HepG2 (cell line): ENCODE data around the gene POLG2. TPM values are rescaled to one million over a fixed set of nuclear protein-coding genes. Genes with fewer than 3 reads are reported as not detected.

Experiments
- CERS6 ChIP-seq: sonication (generic); formaldehyde crosslinking; IDR thresholded peaks from 2 replicates; pipeline ENCODE4 v1.5.0; 2020; ENCODE audit warnings: missing genetic modification reagents
- CHCHD3 ChIP-seq: sonication (generic); formaldehyde crosslinking; IDR thresholded peaks from 2 replicates; pipeline ENCODE4 v1.8.0; 2022; ENCODE audit warnings: mild to moderate bottlenecking, missing genetic modification reagents, moderate library complexity
- FOXJ3 ChIP-seq: sonication (generic); formaldehyde crosslinking; IDR thresholded peaks from 2 replicates; pipeline ENCODE4 v1.4.0; 2020; ENCODE audit warnings: missing genetic modification reagents, mild to moderate bottlenecking, borderline replicate concordance
- FOXP1 ChIP-seq, 2 experiments: fragments of 450-650 bp in 1 of 2; IDR thresholded peaks; 2 replicates each; pipeline ENCODE4 v1.6.1; 2017 to 2018; ENCODE audit warnings: antibody characterized with exemption in 1 of 2
- MEF2D ChIP-seq: sonication (generic); formaldehyde crosslinking; IDR thresholded peaks from 2 replicates; pipeline ENCODE4 v1.5.1; 2020; ENCODE audit warnings: mild to moderate bottlenecking, missing genetic modification reagents
- MXI1 ChIP-seq: IDR thresholded peaks from 3 replicates; pipeline ENCODE4 v1.6.1; 2012; ENCODE audit warnings: low read depth, low read length, inconsistent platforms, borderline replicate concordance
- NFE2 ChIP-seq: sonication (generic); formaldehyde crosslinking; IDR thresholded peaks from 2 replicates; pipeline ENCODE4 v1.4.0; 2020; ENCODE audit warnings: missing genetic modification reagents
- NKX3-1 ChIP-seq: sonication (generic); formaldehyde crosslinking; IDR thresholded peaks from 2 replicates; pipeline ENCODE4 v1.5.0; 2020; ENCODE audit warnings: missing genetic modification reagents
- PRPF4 ChIP-seq: fragments of 200-400 bp; formaldehyde crosslinking; IDR thresholded peaks from 2 replicates; pipeline ENCODE4 v1.6.1; 2016; ENCODE audit warnings: low read length, low read depth; ENCODE audit not compliant: poor library complexity, severe bottlenecking
- RNF2 ChIP-seq: fragments of 450-650 bp; conservative IDR thresholded peaks from 2 replicates; pipeline ENCODE4 v1.6.1; 2016; ENCODE audit warnings: low read depth
- SNAPC4 ChIP-seq: sonication (generic); formaldehyde crosslinking; IDR thresholded peaks from 2 replicates; pipeline ENCODE4 v1.4.0; 2020; ENCODE audit warnings: mild to moderate bottlenecking, missing genetic modification reagents
- SRSF9 ChIP-seq: fragments of 200-400 bp; formaldehyde crosslinking; IDR thresholded peaks from 2 replicates; pipeline ENCODE4 v1.6.1; 2018; ENCODE audit warnings: borderline replicate concordance, mild to moderate bottlenecking, low read depth, low read length; ENCODE audit not compliant: insufficient read depth, poor library complexity, severe bottlenecking
- ZBTB39 ChIP-seq: sonication (generic); formaldehyde crosslinking; IDR thresholded peaks from 2 replicates; pipeline ENCODE4 v1.5.0; 2020; ENCODE audit warnings: missing genetic modification reagents
- ZC3H13 ChIP-seq: sonication (generic); formaldehyde crosslinking; IDR thresholded peaks from 2 replicates; pipeline ENCODE4 v1.8.1; 2023; ENCODE audit warnings: mild to moderate bottlenecking, missing genetic modification reagents, moderate library complexity
- ZNF614 ChIP-seq: IDR thresholded peaks from 2 replicates; pipeline ENCODE4 v1.6.1; 2018; ENCODE audit warnings: missing biosample characterization, missing genetic modification reagents, inconsistent platforms, borderline replicate concordance
- ZSCAN31 ChIP-seq: sonication (generic); formaldehyde crosslinking; IDR thresholded peaks from 2 replicates; pipeline ENCODE4 v1.5.0; 2020; ENCODE audit warnings: low read depth, mild to moderate bottlenecking, missing genetic modification reagents
- polyA plus RNA-seq, 8 experiments: library from polyadenylated mRNA; depleted of rRNA in 3 of 8; stranded (reverse) in 7 of 8; unstranded in 1 of 8; fragments of >200 nt; fragmentation: Illumina TruSeq in 4 of 8; extraction: Trizol in 4 of 8; gene quantifications; 2 replicates each; pipeline versions ENCODE4 v1.2.1 to v1.2.3, GENCODE V29; 2011 to 2016; ENCODE audit warnings: low read depth in 4 of 8, missing spikeins in 1 of 8, mixed read lengths in 1 of 8; ENCODE audit not compliant: insufficient read depth in 1 of 8
- total RNA-seq, 5 experiments: library from RNA; depleted of rRNA; stranded (reverse); fragments of >200 nt; fragmentation: Illumina TruSeq; extraction: Trizol; gene quantifications; 2 replicates each; pipeline ENCODE4 v1.2.3, GENCODE V29; 2016; ENCODE audit warnings: low read depth in 1 of 5
- TF ChIP-seq, protein P1 (sequence below): sonication (generic); formaldehyde crosslinking; IDR thresholded peaks from 2 replicates; pipeline ENCODE4 v1.4.0; 2020; ENCODE audit warnings: mild to moderate bottlenecking, missing genetic modification reagents, borderline replicate concordance

The POLG2 gene
- total and polyA plus RNA-seq, 2 of the 13 experiments (the other 11 are each of a cell fraction or from before 2014, with no cell fraction given): 21.1 to 25.5 TPM

- TF ChIP-seq FOXP1 (IDR thresholded peaks at IDR 0.05) (no peak), FOXP1 (CRISPR knock-in tag; IDR thresholded peaks at IDR 0.05) (no peak), ZSCAN31 (CRISPR knock-in tag) (no peak), ZC3H13 (CRISPR knock-in tag) (no peak; the same call in 1 of the 2 replicates), NKX3-1 (CRISPR knock-in tag) (peak; percentile 61; the same call in 1 of the 2 replicates), PRPF4 (no peak), ZBTB39 (CRISPR knock-in tag) (peak; percentile 93; the same call in 1 of the 2 replicates), CHCHD3 (CRISPR knock-in tag) (peak; percentile 24; the same call in 1 of the 2 replicates), CERS6 (CRISPR knock-in tag) (no peak), MXI1 (no peak; the same call in 2 of the 3 replicates), FOXJ3 (CRISPR knock-in tag) (no peak), NFE2 (no peak), RNF2 (no peak), MEF2D (CRISPR knock-in tag) (no peak; the same call in 1 of the 2 replicates), ZNF614 (no peak), SNAPC4 (CRISPR knock-in tag) (no peak), SRSF9 (no peak)
- TF ChIP-seq, protein P1, sequence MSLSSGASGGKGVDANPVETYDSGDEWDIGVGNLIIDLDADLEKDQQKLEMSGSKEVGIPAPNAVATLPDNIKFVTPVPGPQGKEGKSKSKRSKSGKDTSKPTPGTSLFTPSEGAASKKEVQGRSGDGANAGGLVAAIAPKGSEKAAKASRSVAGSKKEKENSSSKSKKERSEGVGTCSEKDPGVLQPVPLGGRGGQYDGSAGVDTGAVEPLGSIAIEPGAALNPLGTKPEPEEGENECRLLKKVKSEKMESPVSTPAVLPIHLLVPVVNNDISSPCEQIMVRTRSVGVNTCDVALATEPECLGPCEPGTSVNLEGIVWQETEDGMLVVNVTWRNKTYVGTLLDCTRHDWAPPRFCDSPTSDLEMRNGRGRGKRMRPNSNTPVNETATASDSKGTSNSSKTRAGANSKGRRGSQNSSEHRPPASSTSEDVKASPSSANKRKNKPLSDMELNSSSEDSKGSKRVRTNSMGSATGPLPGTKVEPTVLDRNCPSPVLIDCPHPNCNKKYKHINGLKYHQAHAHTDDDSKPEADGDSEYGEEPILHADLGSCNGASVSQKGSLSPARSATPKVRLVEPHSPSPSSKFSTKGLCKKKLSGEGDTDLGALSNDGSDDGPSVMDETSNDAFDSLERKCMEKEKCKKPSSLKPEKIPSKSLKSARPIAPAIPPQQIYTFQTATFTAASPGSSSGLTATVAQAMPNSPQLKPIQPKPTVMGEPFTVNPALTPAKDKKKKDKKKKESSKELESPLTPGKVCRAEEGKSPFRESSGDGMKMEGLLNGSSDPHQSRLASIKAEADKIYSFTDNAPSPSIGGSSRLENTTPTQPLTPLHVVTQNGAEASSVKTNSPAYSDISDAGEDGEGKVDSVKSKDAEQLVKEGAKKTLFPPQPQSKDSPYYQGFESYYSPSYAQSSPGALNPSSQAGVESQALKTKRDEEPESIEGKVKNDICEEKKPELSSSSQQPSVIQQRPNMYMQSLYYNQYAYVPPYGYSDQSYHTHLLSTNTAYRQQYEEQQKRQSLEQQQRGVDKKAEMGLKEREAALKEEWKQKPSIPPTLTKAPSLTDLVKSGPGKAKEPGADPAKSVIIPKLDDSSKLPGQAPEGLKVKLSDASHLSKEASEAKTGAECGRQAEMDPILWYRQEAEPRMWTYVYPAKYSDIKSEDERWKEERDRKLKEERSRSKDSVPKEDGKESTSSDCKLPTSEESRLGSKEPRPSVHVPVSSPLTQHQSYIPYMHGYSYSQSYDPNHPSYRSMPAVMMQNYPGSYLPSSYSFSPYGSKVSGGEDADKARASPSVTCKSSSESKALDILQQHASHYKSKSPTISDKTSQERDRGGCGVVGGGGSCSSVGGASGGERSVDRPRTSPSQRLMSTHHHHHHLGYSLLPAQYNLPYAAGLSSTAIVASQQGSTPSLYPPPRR (CRISPR knock-in tag): no peak
These were observed 9.3 kb upstream of the POLG2 start, which contains the start of gene DDX5 (continued) for GRCh38 chr17:64506201-64506575.
